KMS-11 (cell line): ENCODE data around the gene PRG2.
"Not testable (repeated sequence)": the region's sequence is repeated elsewhere in the genome, so short reads cannot be mapped to it uniquely, and the experiment has no call there.

ENCODE experiments used
- H2AFZ ChIP-seq: fragments of 200-600 bp; sonication (generic); 2 replicates; pipeline ENCODE4 v1.6.1; 2016; ENCODE audit warnings: antibody characterized with exemption, mixed run types, low read depth
- H3K27ac ChIP-seq: fragments of 200-600 bp; sonication (generic); 2 replicates; pipeline ENCODE4 v1.6.1; 2016; ENCODE audit warnings: mild to moderate bottlenecking, mixed run types
- H3K27me3 ChIP-seq: fragments of 200-600 bp; sonication (generic); 2 replicates; pipeline ENCODE4 v1.6.1; 2017; ENCODE audit warnings: mild to moderate bottlenecking, low read depth, mixed run types, moderate library complexity; ENCODE audit not compliant: insufficient read depth
- H3K36me3 ChIP-seq: fragments of 200-600 bp; sonication (generic); 2 replicates; pipeline ENCODE4 v1.6.1; 2017; ENCODE audit warnings: mild to moderate bottlenecking, mixed run types; ENCODE audit not compliant: insufficient read depth
- H3K4me1 ChIP-seq: fragments of 200-600 bp; sonication (generic); 2 replicates; pipeline ENCODE4 v1.6.1; 2016; ENCODE audit warnings: mild to moderate bottlenecking, low read depth, mixed run types; ENCODE audit not compliant: poor library complexity, severe bottlenecking
- H3K4me2 ChIP-seq: fragments of 200-600 bp; sonication (generic); 2 replicates; pipeline ENCODE4 v1.7.0; 2016; ENCODE audit warnings: mild to moderate bottlenecking, mixed run types
- H3K4me3 ChIP-seq: fragments of 200-600 bp; sonication (generic); IDR thresholded peaks from 2 replicates; pipeline ENCODE4 v1.6.1; 2017; ENCODE audit warnings: low read depth, low read length, mixed read lengths; ENCODE audit not compliant: insufficient read depth
- H3K79me2 ChIP-seq: fragments of 200-600 bp; sonication (generic); 2 replicates; pipeline ENCODE4 v1.6.1; 2016; ENCODE audit warnings: low read depth, mixed run types; ENCODE audit not compliant: insufficient read depth
- H3K9ac ChIP-seq: fragments of 200-600 bp; sonication (generic); 2 replicates; pipeline ENCODE4 v1.6.1; 2016; ENCODE audit warnings: mild to moderate bottlenecking, mixed run types
- H4K20me1 ChIP-seq: fragments of 200-600 bp; sonication (generic); 2 replicates; pipeline ENCODE4 v1.6.1; 2016; ENCODE audit warnings: mild to moderate bottlenecking, mixed run types; ENCODE audit not compliant: insufficient read depth
- TF ChIP-seq, protein P1 (sequence below): fragments of 200-600 bp; sonication (generic); conservative IDR thresholded peaks from 2 replicates; pipeline ENCODE4 v1.6.1; 2017; ENCODE audit warnings: low read depth, mild to moderate bottlenecking, antibody characterized with exemption, low read length, moderate library complexity, mixed read lengths

PRG2 gene

DNA sequence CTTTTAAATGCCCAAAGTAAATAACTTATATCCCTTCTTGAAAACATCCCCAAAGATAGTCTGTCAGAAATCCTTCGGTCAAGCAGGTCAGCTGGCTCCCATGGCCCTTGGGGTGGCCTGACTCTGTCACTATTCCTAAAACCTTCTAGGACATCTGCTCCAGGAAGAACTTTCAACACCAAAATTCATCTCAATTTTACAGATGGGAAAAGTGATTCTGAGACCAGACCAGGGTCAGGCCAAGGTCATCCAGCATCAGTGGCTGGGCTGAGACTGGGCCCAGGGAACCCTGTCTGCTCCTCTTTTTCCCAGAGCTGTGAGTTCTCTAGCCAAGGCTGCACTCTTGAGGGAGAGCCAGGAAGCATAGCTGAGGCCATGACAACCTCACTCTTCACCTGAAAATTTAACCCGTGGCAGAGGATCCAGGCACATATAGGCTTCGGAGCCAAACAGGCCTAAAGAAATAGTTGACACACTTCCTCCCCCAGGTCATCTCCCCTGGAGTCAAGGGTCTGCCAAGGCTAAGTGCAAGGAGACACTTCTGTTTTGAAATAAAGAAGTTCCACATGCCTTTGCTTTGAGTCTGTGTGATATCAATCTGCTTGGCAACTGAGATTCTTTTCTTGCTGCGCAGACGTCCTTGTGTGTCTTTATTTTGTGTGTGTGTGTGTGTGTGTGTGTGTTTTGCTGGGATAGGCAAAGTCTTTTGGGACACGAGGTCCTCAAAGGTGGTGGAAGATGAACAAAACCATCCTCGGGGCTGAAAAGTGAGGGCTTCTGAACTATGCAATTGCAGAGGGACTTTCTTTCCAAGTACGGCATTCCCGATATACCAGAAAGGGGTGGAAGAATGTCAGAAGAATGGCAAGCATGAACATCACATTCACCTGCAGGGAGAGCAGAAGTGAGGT lies 16.8 kb upstream of the PRG2 start:
- H3K4me1 ChIP-seq = no peaks in the 10 kb centered on the region
- no peak overlapping the region for H3K4me3 ChIP-seq
- H3K79me2 ChIP-seq = no peaks in the 10 kb centered on the region
- no peak overlapping the region for H2AFZ ChIP-seq
- no peaks in the 10 kb centered on the region for H3K27me3 ChIP-seq
- H3K27ac ChIP-seq = no peak overlapping the region
- H4K20me1 ChIP-seq = no peaks in the 10 kb centered on the region
- H3K4me2 ChIP-seq = no peak overlapping the region
- H3K36me3 ChIP-seq = no peaks in the 10 kb centered on the region
- TF ChIP-seq, protein P1, sequence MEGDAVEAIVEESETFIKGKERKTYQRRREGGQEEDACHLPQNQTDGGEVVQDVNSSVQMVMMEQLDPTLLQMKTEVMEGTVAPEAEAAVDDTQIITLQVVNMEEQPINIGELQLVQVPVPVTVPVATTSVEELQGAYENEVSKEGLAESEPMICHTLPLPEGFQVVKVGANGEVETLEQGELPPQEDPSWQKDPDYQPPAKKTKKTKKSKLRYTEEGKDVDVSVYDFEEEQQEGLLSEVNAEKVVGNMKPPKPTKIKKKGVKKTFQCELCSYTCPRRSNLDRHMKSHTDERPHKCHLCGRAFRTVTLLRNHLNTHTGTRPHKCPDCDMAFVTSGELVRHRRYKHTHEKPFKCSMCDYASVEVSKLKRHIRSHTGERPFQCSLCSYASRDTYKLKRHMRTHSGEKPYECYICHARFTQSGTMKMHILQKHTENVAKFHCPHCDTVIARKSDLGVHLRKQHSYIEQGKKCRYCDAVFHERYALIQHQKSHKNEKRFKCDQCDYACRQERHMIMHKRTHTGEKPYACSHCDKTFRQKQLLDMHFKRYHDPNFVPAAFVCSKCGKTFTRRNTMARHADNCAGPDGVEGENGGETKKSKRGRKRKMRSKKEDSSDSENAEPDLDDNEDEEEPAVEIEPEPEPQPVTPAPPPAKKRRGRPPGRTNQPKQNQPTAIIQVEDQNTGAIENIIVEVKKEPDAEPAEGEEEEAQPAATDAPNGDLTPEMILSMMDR = no peak
- no peak overlapping the region for H3K9ac ChIP-seq

DNA sequence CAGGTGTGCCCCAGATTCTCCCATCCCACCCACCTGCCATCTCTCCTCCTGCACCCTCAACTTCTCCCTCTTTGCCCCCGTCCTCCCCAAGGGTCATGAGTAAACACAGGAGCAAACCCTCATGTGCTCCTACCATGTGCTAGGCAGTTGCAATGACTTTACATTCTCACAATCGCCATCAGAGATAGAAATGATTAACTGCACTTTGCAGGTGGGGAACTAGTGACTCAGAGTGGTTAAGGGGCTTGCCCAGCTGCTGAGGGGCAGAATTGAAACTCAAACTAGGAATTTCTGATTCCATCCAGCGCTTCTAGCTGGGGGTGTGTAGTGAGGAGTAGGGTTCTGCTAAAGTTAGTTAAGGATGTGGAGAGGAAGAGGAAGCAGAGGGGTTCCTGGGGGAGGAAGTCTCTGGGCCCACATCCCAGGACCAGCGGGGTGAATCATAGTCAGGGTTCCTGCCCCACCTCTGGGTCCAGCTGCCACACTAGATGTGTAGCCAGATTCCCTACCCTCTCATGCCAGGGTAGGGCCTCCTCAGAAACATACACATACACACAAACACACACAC lies 16.0 kb upstream of the PRG2 start:
- Histone ChIP-seq H3K27ac (no peak overlapping the region), H3K4me2 (no peak overlapping the region), H3K36me3 (no peaks in the 10 kb centered on the region)

DNA sequence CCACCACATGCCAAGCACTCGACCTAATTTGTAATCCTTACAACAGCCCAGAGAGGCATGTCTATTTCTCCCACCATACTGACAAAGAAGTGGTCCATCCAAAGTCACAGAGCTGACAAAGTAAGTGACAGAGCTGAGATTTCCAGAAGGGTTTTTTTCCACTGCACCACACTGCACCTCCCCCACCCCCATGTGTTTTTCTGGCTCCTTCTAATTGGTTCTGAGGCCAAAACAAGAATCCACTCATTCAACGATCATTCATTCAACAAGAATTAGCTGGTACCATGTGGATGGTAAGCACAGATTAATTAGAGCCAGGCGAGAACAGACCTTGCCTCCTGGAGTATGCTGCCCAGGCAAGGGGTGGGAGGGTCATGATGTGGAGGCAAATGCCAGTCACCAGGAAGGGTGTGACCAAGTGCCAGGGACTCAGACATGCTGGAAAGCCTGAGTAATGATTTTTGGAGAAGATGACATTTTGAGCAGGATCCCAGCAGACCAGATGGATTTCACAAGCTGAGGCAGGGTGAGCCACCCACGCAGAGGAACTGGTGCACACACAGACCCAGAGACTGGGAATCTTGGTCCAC lies 14.9 kb upstream of the PRG2 start:
- Histone ChIP-seq H3K27me3 (no peaks in the 10 kb centered on the region), H3K4me1 (no peaks in the 10 kb centered on the region), H2AFZ (no peak overlapping the region), H3K27ac (no peak overlapping the region), H3K36me3 (no peaks in the 10 kb centered on the region), H3K79me2 (no peaks in the 10 kb centered on the region), H3K9ac (no peak overlapping the region), H3K4me2 (no peak overlapping the region), H4K20me1 (no peaks in the 10 kb centered on the region), H3K4me3 (no peak overlapping the region)
- TF ChIP-seq, protein P1 = no peak

More for the DNA sequence above, 16.0 kb upstream of the PRG2 start:
- Histone ChIP-seq H3K9ac (no peak overlapping the region), H3K4me1 (no peaks in the 10 kb centered on the region), H3K4me3 (no peak overlapping the region), H2AFZ (no peak overlapping the region), H3K27me3 (no peaks in the 10 kb centered on the region), H4K20me1 (no peaks in the 10 kb centered on the region), H3K79me2 (no peaks in the 10 kb centered on the region)
- TF ChIP-seq, protein P1 = no peak

DNA sequence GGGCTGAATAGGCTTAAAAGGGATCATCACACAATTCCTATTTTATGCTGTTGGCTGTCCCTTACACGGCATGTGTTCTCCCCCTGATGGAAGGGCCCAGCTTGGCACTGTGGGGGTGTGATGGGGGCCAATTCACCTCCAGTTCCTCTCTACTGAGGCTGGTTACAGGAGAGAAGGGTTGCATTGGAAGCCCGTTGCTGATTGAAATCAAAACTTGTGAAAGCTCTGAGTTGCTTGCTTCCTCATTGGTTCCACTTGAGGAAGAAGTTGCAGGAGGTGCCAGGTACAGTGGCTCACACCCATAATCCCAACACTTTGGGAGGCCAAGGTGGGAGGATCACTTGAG lies 13.3 kb upstream of the PRG2 start:
- no peak overlapping the region for H2AFZ ChIP-seq
- H3K4me1 ChIP-seq = no peaks in the 10 kb centered on the region
- no peak overlapping the region for H3K27ac ChIP-seq
- no peaks in the 10 kb centered on the region for H3K27me3 ChIP-seq
- no peaks in the 10 kb centered on the region for H4K20me1 ChIP-seq
- H3K9ac ChIP-seq = no peak overlapping the region
- no peak overlapping the region for H3K4me3 ChIP-seq
- no peaks in the 10 kb centered on the region for H3K36me3 ChIP-seq
- TF ChIP-seq, protein P1 = no peak
- no peaks in the 10 kb centered on the region for H3K79me2 ChIP-seq
- H3K4me2 ChIP-seq = no peak overlapping the region

DNA sequence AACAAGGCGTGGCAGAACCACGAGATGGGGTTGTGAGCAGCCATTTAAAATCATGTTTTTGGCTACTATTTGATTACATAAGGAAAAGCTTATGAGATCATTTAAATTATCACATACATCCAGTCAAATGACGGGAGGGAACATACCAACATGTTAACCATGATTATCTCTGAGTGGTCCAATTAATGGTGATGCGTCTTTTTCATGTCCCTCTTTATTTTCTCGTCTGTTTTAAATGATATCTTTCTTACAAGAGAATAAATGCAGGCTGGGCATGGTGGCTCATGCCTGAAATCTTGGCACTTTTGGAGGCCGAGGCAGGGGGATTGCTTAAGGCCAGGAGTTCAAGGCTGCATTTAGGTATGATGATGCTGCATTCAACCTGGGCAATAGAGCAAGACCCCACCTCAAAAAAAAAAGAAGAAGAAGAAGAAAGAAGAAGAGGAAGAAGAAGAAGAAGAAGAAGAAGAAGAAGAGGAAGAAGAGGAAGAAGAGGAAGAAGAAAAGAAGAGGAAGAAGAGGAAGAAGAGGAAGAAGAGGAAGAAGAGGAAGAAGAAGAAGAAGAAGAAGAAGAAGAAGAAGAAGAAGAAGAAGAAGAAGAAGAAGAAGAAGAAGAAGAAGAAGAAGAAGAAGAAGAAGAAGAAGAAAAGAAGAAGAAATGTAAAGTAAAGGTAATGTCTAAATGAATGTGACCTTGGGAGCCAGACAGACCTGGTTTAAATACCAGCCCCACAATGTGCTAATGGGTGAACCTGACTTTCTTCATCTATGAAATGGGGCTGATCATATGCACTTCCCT lies 12.8 kb upstream of the PRG2 start:
- not testable (repeated sequence) for H3K4me1 ChIP-seq

More for the DNA sequence above, 12.8 kb upstream of the PRG2 start:
- not testable (repeated sequence) for H3K4me3 ChIP-seq, H3K27ac ChIP-seq, H3K79me2 ChIP-seq, H3K36me3 ChIP-seq, H3K27me3 ChIP-seq, H2AFZ ChIP-seq, H4K20me1 ChIP-seq, H3K4me2 ChIP-seq, H3K9ac ChIP-seq
